Endothelial cell (in vitro differentiated cells): ENCODE data around the gene HMCN2. TPM values are rescaled to one million over a fixed set of nuclear protein-coding genes. Genes with fewer than 3 reads are reported as not detected.

ENCODE experiments used
- DNase-seq: peaks from one replicate; pipeline ENCODE4 v3.0.0; 2021; ENCODE audit warnings: low spot score
- H3K27ac Mint-ChIP-seq: one replicate; pipeline ENCODE4 v1.8.0; 2021; ENCODE audit warnings: mixed read lengths, inconsistent platforms; ENCODE audit not compliant: unreplicated experiment
- H3K27me3 Mint-ChIP-seq: one replicate; pipeline ENCODE4 v1.8.0; 2021; ENCODE audit warnings: mild to moderate bottlenecking, moderate library complexity, mixed read lengths, inconsistent platforms; ENCODE audit not compliant: unreplicated experiment
- H3K36me3 Mint-ChIP-seq: one replicate; pipeline ENCODE4 v1.8.0; 2021; ENCODE audit warnings: mild to moderate bottlenecking, low read depth, mixed read lengths, inconsistent platforms; ENCODE audit not compliant: unreplicated experiment
- H3K4me1 Mint-ChIP-seq: one replicate; pipeline ENCODE4 v1.8.0; 2021; ENCODE audit warnings: mild to moderate bottlenecking, mixed read lengths, inconsistent platforms; ENCODE audit not compliant: unreplicated experiment
- H3K4me3 Mint-ChIP-seq: one replicate; pipeline ENCODE4 v1.8.0; 2021; ENCODE audit warnings: mild to moderate bottlenecking, mixed read lengths, inconsistent platforms; ENCODE audit not compliant: unreplicated experiment
- H3K9me3 Mint-ChIP-seq: one replicate; pipeline ENCODE4 v1.8.0; 2021; ENCODE audit warnings: mixed read lengths, inconsistent platforms; ENCODE audit not compliant: unreplicated experiment
- total RNA-seq: library from RNA; stranded (reverse); fragmentation: NEBNext Ultra II Directional; extraction: Animal tissue kit (Norgen Biotek cat#: 25700); gene quantifications from one replicate; pipeline ENCODE4 v1.2.1, GENCODE V29; 2021; ENCODE audit not compliant: unreplicated experiment
- TF ChIP-seq, protein P1 (sequence below): fragments of 200-600 bp; sonication (generic); IDR thresholded peaks from one replicate; pipeline ENCODE4 v1.5.0; 2021; ENCODE audit warnings: antibody characterized with exemption; ENCODE audit not compliant: unreplicated experiment

Gene HMCN2
- total RNA-seq, 1 donor from 2014 or later, result 29.6 TPM

DNA sequence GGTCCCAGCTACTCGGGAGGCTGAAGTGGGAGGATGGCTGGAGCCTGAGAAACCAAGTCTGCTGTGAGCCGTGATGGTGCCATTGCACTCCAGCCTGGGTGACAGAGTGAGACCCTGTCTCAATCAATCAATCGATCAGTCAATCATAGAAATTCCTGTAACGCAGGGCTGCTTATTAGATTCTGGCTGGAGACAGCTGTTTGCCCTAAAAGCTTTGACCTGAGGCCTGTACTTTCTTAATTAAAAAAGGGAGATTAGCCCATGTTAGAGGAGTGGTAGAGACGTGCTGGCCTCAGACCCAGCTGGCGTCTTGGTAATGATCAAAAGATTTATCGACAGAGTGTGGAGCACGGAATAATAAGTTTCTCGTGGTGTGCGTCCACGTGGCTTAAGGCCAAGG lies 40.5 kb upstream of the HMCN2 start:
- Mint-ChIP-seq H3K4me1 (no peaks in the 10 kb centered on the region), H3K36me3 (peaks cover 12% of the 10 kb centered on the region), H3K27me3 (peaks cover 3% of the 10 kb centered on the region), H3K9me3 (no peaks in the 10 kb centered on the region), H3K4me3 (no peak overlapping the region), H3K27ac (no peak overlapping the region)
- DNase-seq, result no peak
- TF ChIP-seq, protein P1, sequence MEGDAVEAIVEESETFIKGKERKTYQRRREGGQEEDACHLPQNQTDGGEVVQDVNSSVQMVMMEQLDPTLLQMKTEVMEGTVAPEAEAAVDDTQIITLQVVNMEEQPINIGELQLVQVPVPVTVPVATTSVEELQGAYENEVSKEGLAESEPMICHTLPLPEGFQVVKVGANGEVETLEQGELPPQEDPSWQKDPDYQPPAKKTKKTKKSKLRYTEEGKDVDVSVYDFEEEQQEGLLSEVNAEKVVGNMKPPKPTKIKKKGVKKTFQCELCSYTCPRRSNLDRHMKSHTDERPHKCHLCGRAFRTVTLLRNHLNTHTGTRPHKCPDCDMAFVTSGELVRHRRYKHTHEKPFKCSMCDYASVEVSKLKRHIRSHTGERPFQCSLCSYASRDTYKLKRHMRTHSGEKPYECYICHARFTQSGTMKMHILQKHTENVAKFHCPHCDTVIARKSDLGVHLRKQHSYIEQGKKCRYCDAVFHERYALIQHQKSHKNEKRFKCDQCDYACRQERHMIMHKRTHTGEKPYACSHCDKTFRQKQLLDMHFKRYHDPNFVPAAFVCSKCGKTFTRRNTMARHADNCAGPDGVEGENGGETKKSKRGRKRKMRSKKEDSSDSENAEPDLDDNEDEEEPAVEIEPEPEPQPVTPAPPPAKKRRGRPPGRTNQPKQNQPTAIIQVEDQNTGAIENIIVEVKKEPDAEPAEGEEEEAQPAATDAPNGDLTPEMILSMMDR, result no peak

- TF ChIP-seq, protein P1, result no peak
- no peak overlapping the region for H3K27ac Mint-ChIP-seq
- DNase-seq, result no peak
- peaks cover 3% of the 10 kb centered on the region for H3K27me3 Mint-ChIP-seq
- no peak overlapping the region for H3K4me3 Mint-ChIP-seq
- no peaks in the 10 kb centered on the region for H3K9me3 Mint-ChIP-seq
- peaks cover 12% of the 10 kb centered on the region for H3K36me3 Mint-ChIP-seq
- no peaks in the 10 kb centered on the region for H3K4me1 Mint-ChIP-seq
Measured at GRCh38 chr9:130225586-130225985, 40.0 kb upstream of the HMCN2 start.

DNA sequence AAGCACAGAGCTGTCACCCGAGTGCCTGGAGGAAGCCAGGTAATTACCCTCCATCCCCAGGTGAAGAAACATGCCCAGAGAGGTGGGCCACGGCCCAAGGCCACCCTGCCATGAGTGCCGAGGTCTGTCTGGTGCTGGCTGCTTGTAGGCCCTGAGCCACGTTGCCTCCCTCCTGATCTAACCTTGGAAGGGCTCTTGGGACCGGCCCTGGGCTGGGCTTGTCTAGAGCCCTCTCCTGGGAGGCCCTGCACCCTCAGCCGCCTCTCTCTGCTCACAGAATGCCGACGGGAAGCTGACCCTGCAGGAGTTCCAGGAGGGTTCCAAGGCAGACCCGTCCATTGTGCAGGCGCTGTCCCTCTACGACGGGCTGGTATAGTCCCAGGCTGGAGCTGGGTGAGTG lies 39.4 kb upstream of the HMCN2 start:
- DNase-seq, result no peak
- no peak overlapping the region for H3K4me3 Mint-ChIP-seq
- no peaks in the 10 kb centered on the region for H3K9me3 Mint-ChIP-seq
- TF ChIP-seq, protein P1, result no peak
- H3K27ac Mint-ChIP-seq, result no peak overlapping the region
- peaks cover 3% of the 10 kb centered on the region for H3K27me3 Mint-ChIP-seq
- H3K4me1 Mint-ChIP-seq, result no peaks in the 10 kb centered on the region
- peaks cover 12% of the 10 kb centered on the region for H3K36me3 Mint-ChIP-seq

DNA sequence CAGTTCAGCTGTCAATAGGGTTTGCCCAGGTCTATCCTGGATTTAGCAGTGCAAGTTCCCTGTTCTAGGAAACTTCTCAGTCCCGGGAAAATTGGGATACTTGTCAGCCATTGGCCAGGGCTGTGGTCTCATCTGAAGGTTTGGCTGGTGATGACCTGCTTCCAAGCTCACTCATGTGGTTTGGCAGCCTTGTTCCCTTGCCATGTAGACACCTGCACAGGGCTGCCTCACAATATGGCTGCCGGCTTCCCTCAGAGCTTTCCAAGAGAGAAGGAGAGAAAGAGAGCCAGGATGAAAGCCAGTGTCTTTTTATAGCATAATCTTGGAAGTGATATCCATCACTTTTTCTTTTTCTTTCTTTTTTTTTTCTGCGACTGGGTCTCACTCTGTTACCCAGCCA lies 37.7 kb upstream of the HMCN2 start:
- Mint-ChIP-seq H3K4me1 (no peaks in the 10 kb centered on the region), H3K27ac (no peak overlapping the region)
- no peak for DNase-seq

DNA sequence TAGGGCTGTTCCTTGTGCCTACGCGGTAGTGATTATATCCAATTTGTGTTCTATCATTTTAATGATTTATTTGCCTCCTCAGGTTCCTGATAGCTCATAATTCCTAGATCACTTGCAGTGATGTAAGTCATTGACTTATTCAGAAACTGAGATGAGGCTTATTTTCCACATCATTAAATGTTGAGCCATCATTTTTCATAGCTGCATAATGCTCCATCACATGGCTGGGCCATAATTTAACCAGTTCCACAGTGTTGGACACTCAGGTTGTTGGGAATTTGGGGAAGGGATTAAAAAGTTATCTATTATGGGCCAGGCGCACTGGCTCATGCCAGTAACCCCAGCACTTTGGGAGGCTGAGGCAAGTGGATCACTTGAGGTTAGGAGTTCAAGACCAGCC lies 35.8 kb upstream of the HMCN2 start:
- TF ChIP-seq, protein P1, result no peak
- DNase-seq, result no peak
- Mint-ChIP-seq H3K27ac (no peak overlapping the region), H3K27me3 (peaks cover 3% of the 10 kb centered on the region), H3K4me3 (no peak overlapping the region), H3K9me3 (no peaks in the 10 kb centered on the region), H3K4me1 (no peaks in the 10 kb centered on the region), H3K36me3 (peaks cover 12% of the 10 kb centered on the region)

More for the DNA sequence above, 37.7 kb upstream of the HMCN2 start:
- Mint-ChIP-seq H3K27me3 (peaks cover 3% of the 10 kb centered on the region), H3K4me3 (no peak overlapping the region), H3K9me3 (no peaks in the 10 kb centered on the region), H3K36me3 (peaks cover 12% of the 10 kb centered on the region)
- TF ChIP-seq, protein P1, result no peak
